T-helper 1 cell (primary cell): ENCODE data around the gene TNMD.
"Not testable (repeated sequence)": the region's sequence is repeated elsewhere in the genome, so short reads cannot be mapped to it uniquely, and the experiment has no call there.

Experiments used
- DNase-seq, 5 donors: peaks; one replicate each; pipeline ENCODE4 v3.0.0-alpha.2; 2012 to 2020
- total RNA-seq, 4 donors: gene quantifications; one replicate each; lab custom pipeline; 2026; lab: John Stamatoyannopoulos, UW

Gene TNMD
- 0 reads per million in 4 donors for total RNA-seq

GRCh38 chrX:100584611-100585010 lies at the start of gene TNMD:
Gene TNMD, plus strand, starts transcription at chrX:100584936. Its CDS starts 83 bp downstream, at chrX:100585019.
- DNase-seq = no peak

GRCh38 chrX:100565534-100565933 lies 19.2 kb upstream of the TNMD start:
- DNase-seq = not testable (repeated sequence)

DNA sequence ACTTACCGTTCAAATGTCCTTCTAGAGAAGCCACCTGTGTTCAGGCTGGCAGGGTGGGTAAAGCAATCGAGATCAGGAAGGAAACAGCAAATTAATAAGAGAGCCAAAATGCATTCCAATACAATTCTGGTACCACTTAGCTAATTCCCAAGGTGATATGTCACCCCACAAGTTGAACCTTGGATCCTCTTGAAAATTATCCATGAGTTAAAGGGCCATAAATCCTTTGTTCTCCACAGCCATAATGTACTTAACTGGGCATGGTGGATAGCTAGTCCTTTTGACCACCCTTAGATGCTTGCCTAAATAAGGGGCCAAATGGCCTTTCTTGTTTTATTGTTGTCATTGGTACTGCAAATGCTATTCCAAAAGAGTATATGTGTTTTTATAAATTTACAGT lies 2.0 kb downstream of the TNMD start:
- no peak for DNase-seq

DNA sequence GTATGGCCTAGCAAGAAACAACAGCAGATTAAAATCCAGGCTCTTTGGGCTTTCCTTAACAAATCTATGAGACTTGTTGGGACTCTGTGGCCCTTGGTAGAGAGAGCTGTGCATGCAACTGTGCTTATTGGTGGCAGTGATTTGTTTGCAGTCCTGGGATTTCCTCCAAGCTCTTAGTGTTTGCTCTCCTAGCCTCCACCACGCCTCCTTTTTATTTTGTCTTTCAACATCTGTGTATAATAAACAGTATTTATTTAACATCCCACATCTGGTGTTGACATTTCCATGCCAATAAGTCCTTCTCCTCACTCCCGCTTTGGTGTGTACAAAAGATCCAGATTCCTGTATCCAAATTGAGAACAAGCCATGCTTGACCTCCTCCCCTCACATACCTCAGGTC lies 3.1 kb downstream of the TNMD start:
- no peak for DNase-seq

- no peak for DNase-seq
These were observed 6.7 kb downstream of the TNMD start for GRCh38 chrX:100591256-100592051.

DNA sequence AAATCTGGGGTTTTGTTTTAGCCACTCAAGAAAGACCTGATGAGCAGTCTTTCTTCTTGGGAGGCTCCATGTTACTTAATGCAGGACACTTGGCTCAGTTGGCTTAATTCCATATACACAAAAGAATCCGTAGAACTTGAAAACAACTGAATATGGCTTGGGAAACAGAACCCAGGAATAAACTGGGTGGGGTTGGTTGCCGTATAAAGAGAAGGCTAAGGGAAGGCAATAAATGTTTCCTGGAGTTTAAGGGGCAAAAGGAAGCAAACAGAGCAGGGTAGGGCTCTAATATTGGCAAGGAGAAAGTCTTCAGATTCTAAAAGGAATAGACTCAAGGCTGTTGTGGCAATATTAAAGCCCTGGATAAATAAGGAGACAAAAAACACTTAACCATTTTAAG lies 8.4 kb downstream of the TNMD start:
- DNase-seq = no peak

GRCh38 chrX:100593581-100593980 lies 8.8 kb downstream of the TNMD start:
- DNase-seq = no peak

GRCh38 chrX:100596601-100597000 lies 11.9 kb downstream of the TNMD start:
- no peak for DNase-seq

GRCh38 chrX:100599456-100599855 lies 14.7 kb downstream of the TNMD start:
- DNase-seq = no peak

- DNase-seq = no peak
These were observed 15.6 kb downstream of the TNMD start for GRCh38 chrX:100600340-100600739.

DNA sequence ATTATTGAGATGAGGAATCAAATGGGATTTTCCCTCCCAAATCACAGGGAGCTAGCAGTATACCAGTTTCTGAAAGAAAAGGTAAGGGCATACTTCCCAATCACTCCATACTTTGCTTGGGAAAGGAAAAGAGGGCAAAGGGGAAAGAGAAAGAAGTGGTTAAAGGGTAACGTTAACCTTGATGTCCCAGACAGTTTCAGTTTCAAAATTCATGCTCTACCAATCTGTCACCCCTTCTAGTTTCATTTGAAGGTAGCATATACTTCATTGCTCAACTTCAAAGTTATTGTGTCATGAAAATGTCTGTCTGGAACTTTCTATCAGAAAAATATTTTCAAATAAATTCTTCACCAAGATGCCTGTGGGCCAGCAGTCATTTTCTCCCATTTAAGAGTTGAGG lies 16.0 kb downstream of the TNMD start:
- DNase-seq = no peak

DNA sequence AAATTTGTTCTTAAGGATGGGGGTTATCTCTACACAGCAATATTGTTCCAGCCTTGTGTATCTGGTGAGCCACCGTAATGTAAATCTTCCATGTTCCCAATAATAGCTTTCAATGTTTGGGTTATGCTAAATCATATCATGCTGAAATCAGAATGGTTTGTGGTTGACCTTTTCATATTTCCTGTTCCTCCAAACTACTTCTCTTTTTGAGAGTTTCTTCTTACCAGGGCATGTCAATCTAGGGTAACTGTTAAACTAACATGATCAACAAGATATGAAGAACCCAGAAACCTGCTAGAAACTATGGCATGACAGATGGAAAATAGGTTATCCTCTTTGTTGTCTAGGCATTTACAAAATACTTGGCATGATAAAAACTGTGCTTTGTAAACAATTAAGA lies 22.0 kb downstream of the TNMD start:
- no peak for DNase-seq

DNA sequence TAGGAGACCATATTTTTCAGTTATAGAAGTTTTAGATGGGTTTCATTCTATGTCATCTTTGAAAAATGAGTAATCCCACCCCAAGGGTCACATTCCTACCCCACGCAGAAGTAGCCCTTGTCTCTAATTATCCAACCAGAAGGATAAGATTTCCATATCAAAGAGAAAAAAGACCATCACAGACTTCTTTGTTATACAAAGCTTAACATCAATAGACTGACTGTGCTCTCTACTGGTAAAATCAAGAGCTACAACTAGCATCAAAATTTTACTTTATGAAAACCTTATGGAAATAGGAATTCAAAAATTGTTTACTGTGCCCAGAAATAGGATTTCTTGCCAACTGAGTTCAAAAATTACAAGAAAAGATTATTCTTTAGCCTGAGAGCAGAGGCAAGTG lies 24.9 kb downstream of the TNMD start:
- DNase-seq = no peak

DNA sequence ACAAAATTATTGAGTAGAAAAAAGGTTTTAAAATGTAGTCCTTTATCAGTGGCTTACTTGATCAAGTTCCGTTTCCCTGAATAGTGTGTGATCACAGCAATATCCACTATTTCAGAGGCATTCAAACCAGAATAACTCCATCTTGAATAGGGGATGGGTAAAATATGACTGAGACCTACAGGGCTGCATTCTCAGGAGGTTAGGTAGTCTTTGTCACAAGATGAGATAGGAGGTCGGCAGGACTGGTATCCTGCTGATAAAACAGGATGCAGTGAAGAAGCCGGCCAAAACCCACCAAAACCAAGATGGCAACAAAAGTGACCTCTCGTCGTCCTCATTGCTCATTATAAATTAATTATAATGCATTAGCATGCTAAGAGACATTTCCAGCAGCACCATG lies 27.2 kb downstream of the TNMD start:
- DNase-seq = no peak

GRCh38 chrX:100615005-100615404 lies 30.3 kb downstream of the TNMD start:
- DNase-seq = peak in 1 of 5 donors; percentile 10

DNA sequence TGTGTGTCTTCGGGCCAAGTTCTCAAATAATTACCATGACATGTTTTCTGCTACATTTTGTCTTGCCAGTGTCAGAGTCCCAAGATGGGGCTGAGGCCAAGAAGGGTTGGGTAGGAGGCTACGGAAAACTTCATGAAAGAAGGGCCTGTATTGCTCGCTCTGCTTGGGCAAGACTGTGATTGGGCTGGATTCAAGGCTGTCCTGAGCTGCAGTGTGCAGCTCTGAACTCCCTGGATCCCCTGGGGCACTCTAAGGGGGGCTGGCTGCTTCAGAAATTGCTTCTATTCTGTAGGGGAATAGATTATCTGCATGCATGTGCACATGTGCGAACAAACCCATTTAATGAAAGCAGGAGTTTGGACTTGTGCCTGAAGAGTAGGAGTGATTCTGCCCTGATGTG lies 38.3 kb downstream of the TNMD start:
- DNase-seq = no peak

- peak in 1 of 5 donors; percentile 51 for DNase-seq
These were observed 41.3 kb downstream of the TNMD start for GRCh38 chrX:100625985-100626491.

- no peak for DNase-seq
These were observed 50.3 kb downstream of the TNMD start for GRCh38 chrX:100635040-100635439.

GRCh38 chrX:100635989-100636320 lies 51.2 kb downstream of the TNMD start:
- DNase-seq = no peak

DNA sequence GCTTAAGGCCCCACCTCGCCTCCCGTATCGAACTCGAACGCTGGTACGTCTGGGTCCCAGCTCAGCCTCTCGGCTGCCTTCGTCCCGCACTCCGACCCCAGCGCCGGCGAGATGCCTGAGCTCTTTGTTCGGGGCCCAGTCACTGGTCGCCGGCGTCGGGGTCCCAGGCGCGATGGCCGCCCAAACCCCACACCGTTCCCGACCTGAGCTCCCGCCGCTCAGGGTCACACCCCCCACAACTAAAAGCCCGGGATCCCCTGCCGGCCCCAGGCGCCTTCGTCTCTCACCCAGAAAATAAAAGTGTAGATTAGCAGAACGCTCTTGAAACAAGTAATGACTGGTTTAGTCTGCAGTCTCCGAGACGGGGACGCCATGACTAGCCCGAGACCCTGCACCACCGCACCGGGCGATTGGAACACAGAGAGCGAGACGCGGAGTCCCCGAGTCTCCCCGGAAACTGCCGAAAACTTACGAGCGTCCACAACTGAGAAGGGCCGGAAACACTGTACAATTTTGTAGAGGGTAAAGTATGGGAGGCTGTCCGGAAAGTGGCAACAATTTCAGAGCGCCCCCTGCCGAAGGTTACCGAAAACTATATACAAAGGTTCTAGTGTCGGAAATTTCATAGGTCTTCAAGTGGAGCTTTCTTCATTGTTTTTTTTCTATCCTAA lies 51.7 kb downstream of the TNMD start, which contains the start of gene TSPAN6:
TSS of gene TSPAN6 (minus strand) at position 486 of the 671 bp plus-strand sequence. CDS start at position 374, 112 bp downstream.
- peak; percentile 26 to 66 (median 52) for DNase-seq

DNA sequence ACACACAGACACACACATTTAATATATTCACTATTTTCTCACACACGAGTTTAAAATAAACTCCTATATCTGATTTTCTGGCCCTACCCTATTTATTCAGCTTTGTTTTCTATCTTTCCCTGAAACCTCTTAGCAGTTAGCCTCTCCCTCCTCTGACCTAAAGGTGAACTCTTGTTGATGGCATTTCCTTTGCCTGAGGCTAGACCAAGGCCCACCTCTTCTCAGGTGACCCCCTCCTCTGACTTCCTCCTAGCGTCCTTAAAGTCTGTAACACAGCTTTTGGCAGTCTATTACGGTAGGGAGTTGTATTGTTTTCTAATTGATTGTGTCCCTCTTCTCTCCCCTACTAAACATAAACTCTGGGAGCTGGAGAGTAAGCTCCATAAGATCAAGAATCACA lies 57.6 kb downstream of the TNMD start:
- DNase-seq = no peak

DNA sequence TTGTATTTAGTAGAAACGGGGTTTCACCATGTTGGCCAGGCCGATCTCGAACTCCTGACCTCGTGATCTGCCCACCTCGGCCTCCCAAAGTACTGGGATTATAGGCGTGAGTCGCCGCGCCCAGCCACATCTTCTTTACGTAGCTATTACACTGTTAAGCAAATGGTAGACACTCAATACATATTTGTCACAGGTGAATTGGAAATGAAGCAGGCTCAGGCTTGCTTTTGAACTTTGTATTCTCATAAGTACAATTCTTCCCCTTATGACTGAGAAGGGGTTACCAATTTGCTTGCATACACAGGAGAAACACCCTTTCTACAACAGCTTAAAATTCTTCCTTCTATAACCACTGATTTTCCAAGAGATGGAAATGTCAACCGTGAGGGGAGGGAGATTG lies 58.5 kb downstream of the TNMD start:
- no peak for DNase-seq

- DNase-seq = no peak
These were observed 59.5 kb downstream of the TNMD start, which contains the start of gene SRPX2 for GRCh38 chrX:100643956-100644860. Gene SRPX2, plus strand, starts transcription at chrX:100644199. Its CDS starts 2,124 bp downstream, at chrX:100646323.
